NCI-H2196 (cell line): ENCODE results near the gene ADAMTS7.
"Not testable (repeated sequence)": the region's sequence is repeated elsewhere in the genome, so short reads cannot be mapped to it uniquely, and the experiment has no call there.

ENCODE experiments used
- DNase-seq: peaks from one replicate; lab custom pipeline; 2025; ENCODE audit not compliant: unreplicated experiment; lab: John Stamatoyannopoulos, UW

Gene ADAMTS7

GRCh38 chr15:78811124-78811824 is at the start of gene ADAMTS7:
ADAMTS7 (minus strand) TSS chr15:78811464; CDS start chr15:78811220, 244 bp downstream.
- DNase-seq: peak; percentile 27

- no peak for DNase-seq
These were observed 48.9 kb upstream of the ADAMTS7 start for GRCh38 chr15:78859971-78860719.

- no peak for DNase-seq
These were observed 44.5 kb upstream of the ADAMTS7 start for GRCh38 chr15:78855746-78856145.

GRCh38 chr15:78854833-78855372 is 43.6 kb upstream of the ADAMTS7 start:
- DNase-seq: no peak

GRCh38 chr15:78853500-78853899 is 42.2 kb upstream of the ADAMTS7 start:
- DNase-seq: no peak

GRCh38 chr15:78850941-78851755 is 39.9 kb upstream of the ADAMTS7 start:
- no peak for DNase-seq

DNA sequence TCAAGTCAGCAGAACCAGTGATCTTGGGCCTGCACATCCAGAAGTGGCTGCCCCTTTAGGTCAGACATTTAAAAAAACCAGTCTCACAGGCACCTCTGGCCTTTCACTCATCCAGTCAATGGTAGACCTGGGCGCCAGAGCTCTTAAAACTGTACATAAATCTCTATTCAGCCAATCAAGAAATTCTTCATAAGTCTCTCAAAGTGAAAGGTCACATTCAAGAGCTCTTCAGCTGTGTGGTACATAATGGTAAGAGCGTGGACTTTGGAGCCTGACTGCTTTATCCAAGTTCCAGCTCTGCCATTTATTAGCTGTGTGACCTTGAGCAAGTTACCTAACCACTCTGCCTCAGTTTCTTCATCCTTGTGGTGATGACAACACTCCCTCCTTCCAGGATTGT is 39.1 kb upstream of the ADAMTS7 start:
- DNase-seq: no peak

GRCh38 chr15:78847387-78847906 is 36.2 kb upstream of the ADAMTS7 start:
- not testable (repeated sequence) for DNase-seq

DNA sequence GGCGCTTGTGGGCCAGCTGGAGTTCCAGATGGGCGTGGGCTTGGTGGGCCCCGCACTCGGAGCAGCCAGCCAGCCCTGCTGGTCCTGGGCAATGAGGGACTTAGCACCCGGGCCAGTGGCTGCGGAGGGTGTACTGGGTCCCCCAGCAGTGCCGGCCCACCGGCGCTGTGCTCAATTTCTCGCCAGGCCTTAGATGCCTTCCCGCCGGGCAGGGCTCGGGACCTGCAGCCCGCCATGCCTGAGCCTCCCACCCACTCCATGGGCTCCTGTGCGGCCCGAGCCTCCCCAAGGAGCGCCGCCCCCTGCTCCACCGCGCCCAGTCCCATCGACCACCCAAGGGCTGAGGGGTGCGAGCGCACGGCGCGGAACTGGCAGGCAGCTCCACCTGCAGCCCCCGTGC is 35.6 kb upstream of the ADAMTS7 start:
- DNase-seq: not testable (repeated sequence)

- no peak for DNase-seq
These were observed 31.3 kb upstream of the ADAMTS7 start for GRCh38 chr15:78842519-78842918.

GRCh38 chr15:78841891-78842290 is 30.6 kb upstream of the ADAMTS7 start:
- no peak for DNase-seq

DNA sequence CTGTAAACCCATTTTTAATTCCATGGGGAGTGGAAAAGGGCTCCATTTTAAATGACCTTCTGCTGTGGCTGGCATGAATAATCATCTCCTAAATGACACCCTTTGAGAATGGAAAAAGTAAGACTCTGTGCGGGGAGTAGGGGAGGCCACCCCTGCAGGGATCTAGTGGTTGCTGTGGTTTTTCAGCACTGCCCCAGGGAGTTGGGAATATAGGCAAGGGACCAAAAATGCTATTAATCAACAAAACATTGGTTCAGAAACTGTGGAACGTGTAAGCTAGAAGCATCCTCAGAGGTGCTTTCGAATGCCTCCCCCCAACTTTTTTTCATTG is 30.1 kb upstream of the ADAMTS7 start:
- DNase-seq: no peak

DNA sequence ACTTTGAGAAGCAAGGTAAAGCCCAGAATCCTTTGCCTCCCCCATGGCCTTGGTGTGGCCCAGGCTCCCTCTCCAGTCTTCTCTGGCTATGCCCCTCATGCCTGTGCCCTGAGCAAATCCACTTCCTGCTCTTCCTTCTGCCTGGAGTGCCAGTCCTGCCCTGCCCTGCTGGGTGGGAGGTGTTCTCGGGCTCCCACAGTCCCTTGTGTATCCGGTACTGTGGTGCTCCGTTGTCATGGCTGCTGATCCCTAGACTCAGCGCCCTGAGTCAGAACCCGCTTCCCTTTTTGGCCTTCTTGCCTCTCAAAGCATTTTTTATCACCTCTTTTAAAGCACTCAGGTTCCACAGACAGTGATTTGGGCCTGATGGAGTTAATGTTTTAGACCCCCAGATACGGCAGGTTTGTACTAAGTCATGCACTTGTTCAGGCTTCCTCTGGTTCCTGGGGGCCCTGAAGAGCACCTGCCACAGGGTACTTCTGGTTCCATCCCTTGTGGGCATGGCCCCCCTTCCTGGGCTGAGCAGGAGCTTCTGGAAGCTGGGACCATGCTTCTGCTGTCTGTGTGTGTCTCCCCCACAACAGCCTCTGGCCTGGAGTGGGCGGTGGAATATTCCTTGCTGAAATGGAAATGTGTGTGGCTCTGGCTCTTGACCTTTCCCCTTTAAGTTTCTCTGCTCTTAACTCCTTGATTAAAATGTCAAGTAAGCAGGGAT is 29.6 kb upstream of the ADAMTS7 start:
- DNase-seq: no peak

GRCh38 chr15:78839151-78839550 is 27.9 kb upstream of the ADAMTS7 start:
- not testable (repeated sequence) for DNase-seq

DNA sequence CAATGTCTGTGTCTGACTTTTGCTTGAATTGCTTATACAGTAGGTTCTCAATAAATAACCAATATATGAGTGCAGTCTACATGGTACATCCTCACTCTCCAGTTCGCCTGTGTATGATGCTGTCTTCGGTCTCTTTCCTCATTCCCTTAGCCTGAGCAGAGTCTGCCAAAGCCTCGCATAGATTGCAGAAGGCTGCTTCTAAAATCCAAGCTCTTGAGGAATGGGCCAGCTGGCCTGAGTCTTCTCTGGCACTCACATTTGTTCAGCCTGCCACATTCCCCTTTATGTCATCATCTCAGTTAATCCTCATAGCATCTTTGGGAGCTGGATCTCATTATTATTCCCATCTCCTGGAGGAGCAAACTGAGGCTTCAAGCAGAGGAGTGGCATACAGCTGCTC is 27.2 kb upstream of the ADAMTS7 start:
- no peak for DNase-seq

DNA sequence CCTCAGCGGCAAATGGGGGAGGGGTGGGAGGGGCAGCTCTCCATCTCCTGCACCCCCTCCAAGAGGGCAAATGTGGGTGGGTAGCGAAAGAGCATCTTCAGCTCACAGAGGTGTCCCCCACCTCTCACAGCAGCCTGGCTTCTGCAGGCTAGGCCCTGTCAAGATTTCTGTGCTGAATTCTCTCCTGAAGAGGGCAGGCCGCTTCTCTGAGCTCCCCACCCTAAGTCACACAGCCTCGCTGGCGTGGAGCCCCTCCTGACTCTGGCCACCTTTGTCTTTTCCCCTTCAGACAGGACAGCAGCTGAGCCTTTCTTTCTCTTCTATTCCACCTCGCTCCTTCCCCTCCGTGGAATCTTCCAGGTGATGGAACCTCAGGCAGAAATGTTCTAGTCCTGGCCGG is 26.3 kb upstream of the ADAMTS7 start:
- no peak for DNase-seq

DNA sequence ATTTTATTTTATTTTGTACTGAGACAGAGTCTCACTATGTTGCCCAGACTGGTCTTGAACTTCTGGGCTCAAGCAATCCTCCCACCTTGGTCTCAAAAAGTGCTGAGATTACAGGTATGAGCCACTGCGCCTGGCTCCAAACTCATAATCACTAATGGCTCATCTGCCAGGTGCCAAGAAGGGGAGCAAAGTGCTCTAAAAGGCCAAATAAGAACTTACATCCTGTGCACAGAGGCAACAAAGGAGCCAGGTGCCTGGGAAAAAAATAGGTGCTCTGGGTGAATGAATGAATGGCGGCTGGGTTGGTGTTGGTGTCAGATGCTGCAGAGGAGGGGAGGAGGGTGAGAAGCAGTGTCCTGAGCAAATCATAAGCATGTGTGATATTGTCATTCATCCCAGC is 25.9 kb upstream of the ADAMTS7 start:
- no peak for DNase-seq

GRCh38 chr15:78836333-78836732 is 25.1 kb upstream of the ADAMTS7 start:
- no peak for DNase-seq

DNA sequence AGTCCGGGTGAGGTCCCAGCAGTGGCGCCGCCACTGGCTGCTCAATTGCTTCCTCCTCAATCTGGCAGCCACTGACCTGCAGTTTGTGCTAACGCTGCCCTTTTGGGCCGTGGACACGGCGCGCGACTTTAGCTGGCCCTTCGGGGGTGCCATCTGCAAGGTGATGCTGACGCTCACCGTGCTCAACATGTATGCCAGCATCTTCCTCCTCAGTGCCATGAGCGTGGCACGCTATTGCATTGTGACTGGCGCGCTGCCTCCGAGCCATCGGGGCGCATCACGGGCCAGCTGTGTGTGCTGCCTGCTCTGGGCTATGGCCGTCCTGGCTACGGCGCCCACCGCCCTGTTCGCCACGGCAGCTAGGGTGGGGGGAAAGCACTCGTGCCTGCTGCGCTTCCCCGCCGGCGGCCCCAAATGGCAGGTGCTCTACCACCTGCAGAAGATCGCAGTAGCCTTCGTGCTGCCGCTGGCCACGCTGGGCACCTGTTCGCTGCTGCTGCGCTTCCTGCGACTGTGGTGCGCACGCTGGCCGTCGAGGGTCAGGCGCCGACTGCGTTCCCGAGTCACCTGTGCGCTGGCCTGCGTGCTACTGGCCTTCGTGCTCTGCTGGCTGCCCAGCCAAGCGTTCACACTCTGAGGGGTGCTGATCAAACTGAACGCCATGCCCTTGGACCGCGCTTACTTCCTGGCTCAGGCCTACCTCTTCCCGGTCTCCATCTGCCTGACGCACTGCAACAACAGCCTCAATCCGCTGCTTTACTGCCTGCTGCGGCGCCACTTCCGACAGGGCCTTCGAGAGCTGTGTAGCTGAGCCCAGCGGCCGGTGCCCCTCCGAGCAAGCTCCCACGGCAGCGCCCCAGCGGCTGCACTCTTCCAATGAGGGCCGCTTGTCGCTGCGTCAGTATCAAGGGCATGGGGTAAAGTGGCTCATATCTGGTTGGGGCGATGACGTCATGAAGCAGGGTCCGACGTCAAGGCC is 20.3 kb upstream of the ADAMTS7 start:
- no peak for DNase-seq
